Hematopoietic multipotent progenitor cell treated with erythropoietin and hydrocortisone succinate and interleukin-3 and kit ligand, for 4 days (in vitro differentiated cells): Measurements from ENCODE around the gene KRTAP3-3.

Experiments
- DNase-seq: peaks from one replicate; pipeline ENCODE4 v3.0.0-alpha.2; 2015

KRTAP3-3 gene

DNA sequence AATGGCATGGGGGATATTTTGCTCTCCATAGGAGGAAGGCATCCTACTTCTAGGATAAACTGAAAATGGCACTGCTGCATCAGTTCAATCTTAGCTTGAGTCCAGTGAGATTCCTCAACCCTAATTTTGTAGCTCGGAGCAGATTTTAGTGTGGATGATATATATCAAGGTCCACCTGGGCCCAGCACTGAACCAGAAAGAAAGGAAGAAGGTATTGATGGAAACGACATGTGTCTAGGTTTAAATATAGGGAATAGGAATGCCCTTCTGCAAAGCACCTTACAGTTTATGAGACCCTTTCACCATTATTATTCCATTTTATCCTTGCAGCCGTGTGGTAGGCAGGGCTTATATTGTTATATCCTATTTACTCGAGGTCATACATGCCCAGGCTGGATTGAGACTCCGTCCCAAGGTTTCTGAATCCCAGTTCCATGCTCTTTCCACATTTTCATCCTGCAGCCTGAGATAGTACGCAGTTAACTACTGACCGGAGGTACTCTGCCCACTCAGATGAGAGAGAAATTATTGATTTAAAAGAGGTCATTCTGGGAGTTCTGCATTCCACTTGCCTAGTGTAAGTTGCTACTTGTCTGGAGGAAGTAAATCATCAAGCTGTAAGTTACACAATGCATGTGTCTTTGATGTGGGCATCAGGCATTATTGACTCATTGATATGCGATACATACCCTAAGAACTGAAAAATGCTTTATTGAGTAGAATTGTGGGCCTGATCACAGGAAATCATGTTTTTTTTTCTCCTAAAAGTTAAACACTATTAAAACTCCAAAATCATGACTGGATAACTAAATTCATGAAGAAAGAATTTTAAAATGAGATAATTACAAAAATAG, 37.3 kb downstream of the KRTAP3-3 start:
- DNase-seq: no peak

DNA sequence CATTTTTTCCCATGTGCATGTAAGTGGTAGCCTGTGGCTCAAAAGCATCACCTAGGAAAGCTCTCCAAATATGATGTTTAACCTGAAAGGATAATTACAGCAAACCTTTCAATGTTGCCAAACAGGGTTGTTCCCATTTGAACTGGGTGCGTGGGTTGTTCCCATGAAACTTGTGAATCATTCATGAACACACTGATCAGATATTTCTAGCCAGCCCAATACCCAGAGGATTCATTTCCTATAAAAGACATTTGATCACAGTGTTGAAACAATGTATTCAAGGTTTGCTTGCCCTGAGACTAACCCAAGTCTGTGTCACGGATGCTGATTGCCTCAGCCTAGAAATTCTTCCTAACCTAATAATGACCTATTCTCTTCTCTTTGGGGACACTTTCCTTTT, 40.1 kb downstream of the KRTAP3-3 start:
- no peak for DNase-seq

DNA sequence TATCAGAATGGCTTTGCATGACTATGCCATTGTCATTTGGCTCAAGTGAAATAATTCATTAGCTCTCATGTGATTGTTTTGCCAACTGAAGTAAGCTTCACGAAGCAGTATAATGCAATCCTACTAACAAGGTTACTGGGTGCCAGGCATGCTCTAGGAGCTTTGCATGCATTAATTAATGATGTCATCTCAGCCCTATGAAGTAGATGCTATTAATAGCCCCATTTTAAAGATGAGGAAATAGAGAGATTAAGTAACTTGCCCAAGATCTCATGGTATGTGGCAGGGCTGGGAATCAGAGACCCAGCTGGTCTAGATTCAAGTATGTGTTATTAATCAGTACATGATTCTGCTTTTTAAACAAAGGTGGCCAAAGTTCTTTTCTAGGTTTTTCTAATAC, 41.3 kb downstream of the KRTAP3-3 start:
- DNase-seq: no peak

DNA sequence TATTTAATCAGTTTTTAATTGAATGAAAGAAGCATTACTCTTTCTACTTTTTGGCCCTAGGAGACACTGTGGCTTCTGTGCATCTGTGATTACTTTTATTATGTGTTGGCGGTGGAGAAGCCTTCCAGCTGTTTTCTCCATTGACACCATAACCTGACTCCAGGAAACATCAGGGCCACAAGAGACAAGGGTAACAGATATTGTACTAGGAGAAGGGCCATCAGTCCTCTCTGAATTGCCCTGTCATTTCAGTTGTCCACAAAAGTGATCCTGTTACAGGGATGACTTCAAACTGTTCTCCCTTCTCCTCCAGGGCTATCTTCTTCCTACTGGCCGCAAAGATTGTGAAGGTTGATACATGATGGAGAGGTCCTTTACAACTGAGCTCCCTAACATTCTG, 41.8 kb downstream of the KRTAP3-3 start:
- no peak for DNase-seq

DNA sequence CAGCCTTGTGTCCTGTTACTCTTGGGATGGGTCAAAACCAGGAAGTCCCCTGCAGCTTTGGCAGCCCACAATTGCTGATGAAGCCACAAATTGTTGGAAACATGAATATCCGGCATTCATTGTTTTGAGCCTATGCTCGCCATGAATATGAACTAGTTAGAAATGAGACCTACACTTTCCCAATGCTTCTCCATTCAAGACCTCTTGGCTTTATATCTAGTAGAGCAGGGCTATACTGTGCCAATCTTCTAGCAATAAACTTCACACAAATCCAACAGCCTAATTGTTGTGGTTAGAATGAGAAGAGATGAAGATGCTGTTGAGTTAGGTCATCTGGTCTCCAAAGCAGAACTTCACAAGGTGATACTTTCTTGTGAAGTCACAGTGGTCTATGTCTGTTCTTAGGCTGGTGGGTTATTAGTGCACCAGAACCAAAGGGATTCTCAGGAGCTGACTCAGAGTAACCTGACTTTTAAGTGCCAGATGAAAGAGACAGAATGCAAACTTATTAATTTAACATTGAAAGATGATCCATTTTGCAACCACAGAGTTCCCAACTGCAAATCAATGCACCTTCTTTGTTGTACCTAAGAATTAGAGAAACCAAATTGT, 42.8 kb downstream of the KRTAP3-3 start:
- no peak for DNase-seq

DNA sequence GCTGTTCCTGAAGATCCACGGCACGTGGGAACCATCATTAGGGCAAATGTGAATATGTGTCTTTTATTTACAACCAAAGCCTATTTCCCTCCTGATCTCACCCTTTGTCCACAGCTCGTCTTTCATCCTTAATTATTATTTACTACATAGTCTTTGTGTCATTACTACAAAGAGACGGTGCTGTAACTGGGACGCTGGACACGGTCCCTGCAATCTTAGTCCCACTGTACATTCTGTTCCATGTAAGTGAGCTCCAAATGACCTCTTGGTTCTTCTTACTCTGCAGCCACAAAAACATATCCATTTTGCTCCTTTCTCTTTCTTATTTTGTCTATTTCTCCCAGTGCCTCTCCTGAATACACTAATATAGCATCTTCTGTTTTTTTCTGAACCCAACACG, 43.8 kb downstream of the KRTAP3-3 start:
- no peak for DNase-seq

DNA sequence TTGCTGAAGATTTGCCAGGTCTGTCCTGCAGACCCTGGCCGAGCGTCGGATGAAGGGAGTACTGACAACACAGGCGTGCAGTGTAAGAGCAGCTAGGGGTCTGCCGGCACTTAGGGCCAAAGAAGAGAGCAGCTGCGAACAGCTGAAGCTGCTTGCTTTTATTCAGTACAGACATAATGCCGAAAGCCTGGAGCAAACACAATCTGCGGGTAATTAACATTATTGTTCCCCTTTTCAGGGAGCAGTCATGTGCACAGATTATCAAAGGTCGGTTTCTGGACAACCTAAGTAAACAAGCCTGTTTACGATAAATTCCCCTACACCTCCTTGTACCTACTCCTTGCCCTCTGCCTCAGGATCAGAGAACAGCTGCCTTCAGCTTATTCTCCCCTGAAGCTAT, 44.5 kb downstream of the KRTAP3-3 start:
- no peak for DNase-seq

DNA sequence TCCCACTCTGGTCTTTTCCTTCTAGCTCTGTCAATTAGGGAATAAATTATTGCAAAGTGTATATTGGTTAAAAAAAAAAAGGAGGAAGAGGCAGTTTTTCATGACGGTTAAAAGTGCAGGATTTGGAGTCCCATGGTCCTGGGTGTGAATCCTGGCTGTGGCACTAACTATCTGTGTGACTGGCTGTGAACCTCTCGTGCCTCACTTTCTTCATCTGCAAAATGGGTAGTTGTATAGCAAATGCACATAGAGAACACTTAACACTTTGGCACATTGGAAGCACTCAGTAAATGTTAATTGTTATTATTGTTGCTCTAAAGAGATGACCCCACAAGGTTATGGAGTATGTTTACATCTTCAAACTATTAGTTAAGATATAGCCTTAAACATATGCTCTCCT, 46.0 kb downstream of the KRTAP3-3 start:
- DNase-seq: no peak

DNA sequence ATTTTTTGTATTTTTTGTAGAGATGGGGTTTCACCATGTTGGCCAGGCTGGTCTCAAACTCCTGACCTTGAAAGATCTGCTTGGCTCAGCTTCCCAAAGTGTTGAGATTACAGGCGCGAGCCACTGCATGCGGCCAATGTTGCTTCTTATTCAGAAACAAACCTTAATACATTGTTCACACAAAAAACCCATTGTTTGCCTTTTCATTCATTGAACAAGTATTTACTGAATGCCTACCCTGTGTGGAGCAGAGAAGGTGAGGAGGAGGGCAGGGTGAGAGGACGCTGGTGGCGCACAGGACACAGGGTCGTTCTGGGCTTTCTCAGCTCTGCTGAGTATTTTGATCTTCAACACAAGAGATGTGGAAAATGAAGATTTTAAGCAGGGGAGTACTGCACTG, 48.5 kb downstream of the KRTAP3-3 start:
- no peak for DNase-seq

DNA sequence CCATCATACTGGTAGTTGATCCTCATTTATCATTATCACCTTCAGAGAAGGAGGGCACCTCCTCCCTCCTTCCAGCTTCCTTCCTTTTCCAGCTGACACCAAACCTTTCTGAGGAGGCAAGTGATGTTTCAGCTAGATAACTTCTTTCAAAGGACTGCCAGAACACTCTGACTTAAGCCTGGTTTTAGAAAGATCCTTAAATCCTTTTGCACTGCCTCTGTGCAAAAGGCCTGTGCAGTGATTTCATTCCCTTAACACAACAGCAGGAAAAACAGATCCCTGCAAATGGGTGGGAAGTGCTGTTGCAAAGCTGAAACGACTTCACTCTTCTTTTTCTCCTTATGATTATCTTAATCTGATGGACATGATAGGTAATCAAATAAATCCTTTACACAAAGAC, 49.4 kb downstream of the KRTAP3-3 start:
- DNase-seq: no peak
